GM21576 (cell line): ENCODE data around the gene DUSP10.

Experiments
- ATAC-seq: cut with Tn5 transposase; IDR thresholded peaks from one replicate; pipeline ENCODE4 v1.9.1; 2021; ENCODE audit warnings: mild to moderate bottlenecking, moderate library complexity; ENCODE audit not compliant: unreplicated experiment

The DUSP10 gene

GRCh38 chr1:221696718-221697461 is 45.0 kb downstream of the DUSP10 start:
- ATAC-seq = no peak

- no peak for ATAC-seq
Measured at GRCh38 chr1:221696027-221696426, 45.9 kb downstream of the DUSP10 start.

GRCh38 chr1:221695301-221695700 is 46.6 kb downstream of the DUSP10 start:
- ATAC-seq = no peak

GRCh38 chr1:221694109-221694508 is 47.8 kb downstream of the DUSP10 start:
- ATAC-seq = no peak

- ATAC-seq = no peak
Measured at GRCh38 chr1:221693087-221693486, 48.8 kb downstream of the DUSP10 start.

GRCh38 chr1:221692643-221693042 is 49.2 kb downstream of the DUSP10 start:
- no peak for ATAC-seq

- ATAC-seq = no peak
Measured at GRCh38 chr1:221691261-221691660, 50.6 kb downstream of the DUSP10 start.

GRCh38 chr1:221690858-221691257 is 51.0 kb downstream of the DUSP10 start:
- ATAC-seq = no peak

GRCh38 chr1:221689138-221689537 is 52.8 kb downstream of the DUSP10 start:
- no peak for ATAC-seq

GRCh38 chr1:221688488-221688843 is 53.4 kb downstream of the DUSP10 start:
- no peak for ATAC-seq

GRCh38 chr1:221687836-221688487 is 53.9 kb downstream of the DUSP10 start:
- ATAC-seq = no peak

- no peak for ATAC-seq
Measured at GRCh38 chr1:221683681-221684080, 58.2 kb downstream of the DUSP10 start.

GRCh38 chr1:221680085-221680484 is 61.8 kb downstream of the DUSP10 start:
- ATAC-seq = no peak

GRCh38 chr1:221678014-221678413 is 63.9 kb downstream of the DUSP10 start:
- no peak for ATAC-seq

GRCh38 chr1:221675880-221676800 is 65.7 kb downstream of the DUSP10 start:
- no peak for ATAC-seq

- ATAC-seq = no peak
Measured at GRCh38 chr1:221672965-221673364, 68.9 kb downstream of the DUSP10 start.

GRCh38 chr1:221672239-221672645 is 69.6 kb downstream of the DUSP10 start:
- ATAC-seq = no peak

GRCh38 chr1:221670081-221670480 is 71.8 kb downstream of the DUSP10 start:
- no peak for ATAC-seq

GRCh38 chr1:221669441-221669840 is 72.4 kb downstream of the DUSP10 start:
- ATAC-seq = no peak

GRCh38 chr1:221667504-221667903 is 74.4 kb downstream of the DUSP10 start:
- peak; percentile 80 for ATAC-seq

- ATAC-seq = no peak
Measured at GRCh38 chr1:221664253-221664652, 77.6 kb downstream of the DUSP10 start.

GRCh38 chr1:221663321-221663720 is 78.6 kb downstream of the DUSP10 start:
- no peak for ATAC-seq
